Non-pigmented ciliary epithelial cell (primary cell): Measurements from ENCODE around the gene PFN2.

ENCODE experiments used
- DNase-seq: peaks from one replicate; pipeline ENCODE4 v3.0.0-alpha.2; 2010; ENCODE audit warnings: low read depth

Gene PFN2

DNA sequence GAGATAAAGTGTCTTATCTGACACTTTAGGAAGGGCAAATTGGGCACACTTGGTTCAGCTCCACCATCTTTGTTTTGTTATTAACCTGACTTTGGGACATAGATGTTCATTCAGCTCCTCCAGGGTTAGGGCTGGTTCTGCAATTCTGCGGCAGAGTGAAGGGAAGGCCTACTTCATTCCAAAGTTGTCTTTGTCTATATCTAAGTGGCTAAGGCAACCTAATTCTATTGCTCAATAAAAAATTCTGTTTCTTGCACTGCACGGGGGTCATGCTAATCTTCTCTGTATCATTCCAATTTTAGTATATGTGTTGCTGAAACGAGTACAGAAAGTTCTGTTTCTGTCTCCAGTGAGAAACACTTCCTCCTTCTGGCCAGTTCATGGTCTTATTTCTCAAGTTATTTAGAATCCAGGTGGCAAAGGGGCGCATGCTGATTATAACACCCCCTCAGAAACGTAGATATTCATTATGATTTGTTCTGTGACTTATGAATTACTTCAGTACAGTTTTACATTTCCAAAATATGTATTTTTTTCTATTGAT is 53.5 kb downstream of the PFN2 start:
- no peak for DNase-seq
